CD4-positive, CD25-positive, alpha-beta regulatory T cell (primary cell): ENCODE results near the gene MAST3. TPM values are rescaled to one million over a fixed set of nuclear protein-coding genes. Genes with fewer than 3 reads are reported as not detected.
"Not testable (repeated sequence)": the region's sequence is repeated elsewhere in the genome, so short reads cannot be mapped to it uniquely, and the experiment has no call there.

Experiments used
- ATAC-seq, 2 donors: fragments of 150-1000 bp; cut with Tn5 transposase; one replicate each; pipeline ENCODE4 v1.10.0; 2021; ENCODE audit warnings: low read depth in 2 of 2, moderate number of reproducible peaks in 2 of 2, moderate library complexity in 1 of 2
- DNase-seq, 3 donors: peaks; one replicate each; pipeline versions ENCODE4 v3.0.0 to v3.0.0-alpha.2; 2012 to 2022; ENCODE audit warnings: mixed read lengths in 1 of 3
- H3K27ac ChIP-seq: one replicate; pipeline ENCODE4 v1.7.0; 2013; ENCODE audit warnings: mild to moderate bottlenecking, low read length; ENCODE audit not compliant: insufficient read depth, poor library complexity, severe bottlenecking
- H3K27me3 ChIP-seq: one replicate; pipeline ENCODE4 v1.7.0; 2013; ENCODE audit warnings: low read length; ENCODE audit not compliant: control insufficient read depth, insufficient read depth
- H3K36me3 ChIP-seq: one replicate; pipeline ENCODE4 v1.7.0; 2013; ENCODE audit warnings: mild to moderate bottlenecking, low read length, moderate library complexity; ENCODE audit not compliant: control insufficient read depth, insufficient read depth
- H3K4me1 ChIP-seq: 2 replicates; pipeline ENCODE4 v1.7.0; 2013; ENCODE audit warnings: mild to moderate bottlenecking, low read length; ENCODE audit not compliant: insufficient read depth, control insufficient read depth, poor library complexity, severe bottlenecking
- H3K4me3 ChIP-seq: one replicate; pipeline ENCODE4 v1.7.0; 2013; ENCODE audit warnings: low read depth, mild to moderate bottlenecking, low read length, moderate library complexity
- H3K9me3 ChIP-seq, 2 experiments: 1 replicate in 1 of 2; 2 replicates in 1 of 2; pipeline ENCODE4 v1.7.0; 2013; ENCODE audit warnings: low read length in 2 of 2, mild to moderate bottlenecking in 1 of 2, moderate library complexity in 1 of 2; ENCODE audit not compliant: control insufficient read depth in 2 of 2
- H3K27ac Mint-ChIP-seq, 3 donors: one replicate each; pipeline ENCODE4 v1.8.0; 2020 to 2022; ENCODE audit warnings: mild to moderate bottlenecking in 3 of 3, mixed read lengths in 3 of 3, moderate library complexity in 2 of 3
- H3K27me3 Mint-ChIP-seq: one replicate; pipeline ENCODE4 v1.8.0; 2022; ENCODE audit warnings: mild to moderate bottlenecking, mixed read lengths
- H3K36me3 Mint-ChIP-seq: one replicate; pipeline ENCODE4 v1.8.0; 2020; ENCODE audit warnings: mixed read lengths
- H3K4me1 Mint-ChIP-seq, 4 donors: one replicate each; pipeline ENCODE4 v1.8.0; 2020 to 2022; ENCODE audit warnings: mixed read lengths in 4 of 4, mild to moderate bottlenecking in 1 of 4
- H3K4me3 Mint-ChIP-seq, 4 donors: one replicate each; pipeline ENCODE4 v1.8.0; 2020 to 2022; ENCODE audit warnings: mild to moderate bottlenecking in 4 of 4, mixed read lengths in 4 of 4, moderate library complexity in 3 of 4
- H3K9me3 Mint-ChIP-seq, 7 donors: one replicate each; pipeline ENCODE4 v1.8.0; 2020 to 2022; ENCODE audit warnings: mixed read lengths in 7 of 7, mild to moderate bottlenecking in 3 of 7, moderate library complexity in 2 of 7
- polyA plus RNA-seq, 4 donors: library from polyadenylated mRNA; unstranded; fragments of 300-500 nt; fragmentation: Illumina TruSeq; gene quantifications; one replicate each; pipeline ENCODE4 v1.2.3, GENCODE V29; 2021
- total RNA-seq: library from RNA; stranded (reverse); gene quantifications from one replicate; pipeline ENCODE4 v1.2.3, GENCODE V29; 2022

The MAST3 gene
- total and polyA plus RNA-seq, 5 donors from 2014 or later: 8.1 to 45.9 (median 8.7) TPM

DNA sequence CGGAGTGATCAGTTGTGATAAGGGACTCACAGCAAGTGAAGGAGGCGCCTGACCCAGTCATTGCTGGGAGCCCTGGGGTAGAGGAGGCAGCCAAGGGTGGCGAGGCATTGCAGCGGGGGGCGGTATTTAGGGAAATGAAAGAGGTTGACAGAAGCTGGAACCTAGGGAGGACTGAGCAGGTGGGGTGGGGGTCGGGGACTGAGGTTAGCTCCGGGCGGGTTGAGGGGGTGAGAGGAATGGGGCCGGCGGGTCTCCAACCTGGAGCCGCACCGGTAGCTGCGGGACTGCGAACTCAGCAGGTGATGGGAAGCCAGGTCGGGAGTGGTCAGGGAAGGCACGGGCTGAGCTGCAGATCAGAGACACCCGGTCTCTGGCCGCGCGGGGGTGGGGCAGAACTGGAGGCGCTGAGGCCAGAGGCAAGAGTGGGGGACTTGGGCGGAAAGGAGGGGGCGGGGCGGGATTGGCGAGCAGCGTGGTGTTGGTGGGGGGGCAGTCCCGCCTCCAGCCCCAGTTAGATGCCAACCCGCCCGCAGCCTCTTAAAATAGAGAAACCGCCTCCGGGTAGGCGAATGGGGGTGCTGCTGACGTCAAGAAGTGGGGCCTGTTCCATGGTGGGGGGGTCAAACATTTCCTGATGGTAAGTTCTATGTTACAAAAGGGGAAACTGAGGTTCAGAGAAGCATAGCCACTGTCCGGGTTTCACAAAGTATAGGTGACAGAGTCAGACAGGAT is 1.5 kb downstream of the MAST3 start:
- Histone ChIP-seq H3K4me3 (peak overlapping the region; percentile 81), H3K4me1 (peaks cover 33% of the 10 kb centered on the region), H3K27ac (peak overlapping the region; percentile 14), H3K36me3 (no peaks in the 10 kb centered on the region), H3K9me3 (no peaks in the 10 kb centered on the region), H3K27me3 (no peaks in the 10 kb centered on the region)
- peaks cover 4 to 35% (median 19%) of the 10 kb centered on the region in 4 donors for H3K4me1 Mint-ChIP-seq
- H3K4me3 Mint-ChIP-seq: peak overlapping the region; percentile 88 to 98 (median 90)
- H3K9me3 Mint-ChIP-seq: no peaks in the 10 kb centered on the region
- H3K36me3 Mint-ChIP-seq: no peaks in the 10 kb centered on the region
- peak; percentile 28 to 49 (median 31) for DNase-seq
- peak in 1 of 2 donors; percentile 13 for ATAC-seq
- H3K27me3 Mint-ChIP-seq: no peaks in the 10 kb centered on the region
- peak overlapping the region; percentile 63 to 85 (median 73) for H3K27ac Mint-ChIP-seq

DNA sequence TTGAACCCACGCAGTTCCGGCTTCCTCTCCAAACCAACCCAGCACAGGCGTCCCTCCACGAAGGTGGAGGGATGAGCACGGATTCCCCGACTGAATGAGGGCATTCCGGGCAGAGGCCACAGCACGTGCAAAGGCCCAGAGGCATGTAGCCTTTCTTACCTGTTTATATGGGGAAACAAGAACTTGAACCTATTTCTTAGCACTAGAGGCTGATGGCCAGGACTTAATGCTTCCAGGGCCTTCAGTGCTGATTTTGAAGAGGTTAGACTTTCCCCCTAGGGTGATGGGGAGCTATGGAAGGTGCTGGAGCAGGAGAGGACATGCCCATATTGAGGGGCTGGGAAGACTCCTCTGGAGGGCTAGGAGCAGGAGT is 2.0 kb downstream of the MAST3 start:
- peak overlapping the region in 2 of 3 donors; percentile 69 to 85 for H3K27ac Mint-ChIP-seq

DNA sequence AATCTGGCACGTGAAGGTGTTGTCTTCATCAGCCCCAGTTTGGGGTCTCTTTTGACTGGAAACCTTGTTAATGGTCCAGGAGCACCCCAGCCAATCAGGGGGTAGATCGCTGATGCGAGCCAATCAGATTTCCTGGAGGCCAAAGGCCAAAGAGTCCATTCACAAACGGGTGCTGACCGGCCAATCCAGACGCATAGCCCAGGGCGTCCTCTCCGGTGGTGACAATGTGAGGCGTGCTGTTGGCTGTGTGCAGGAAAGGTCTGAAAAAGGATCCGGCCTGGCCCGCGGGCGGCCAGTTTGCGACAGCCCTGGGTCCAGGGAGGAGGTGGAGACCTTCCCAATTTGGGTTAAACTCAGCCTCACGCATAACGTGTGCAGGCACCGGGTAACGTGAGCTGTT is 3.1 kb downstream of the MAST3 start:
- H3K4me1 ChIP-seq: peaks cover 42% of the 10 kb centered on the region
- no peaks in the 10 kb centered on the region for H3K9me3 ChIP-seq
- Mint-ChIP-seq H3K36me3 (no peaks in the 10 kb centered on the region), H3K27ac (no peak overlapping the region), H3K4me3 (peak overlapping the region in 1 of 4 donors; percentile 11), H3K4me1 (peaks cover 0 to 41% (median 23%) of the 10 kb centered on the region in 4 donors), H3K27me3 (no peaks in the 10 kb centered on the region), H3K9me3 (no peaks in the 10 kb centered on the region)
- DNase-seq (no peak), ATAC-seq (no peak)
- no peaks in the 10 kb centered on the region for H3K36me3 ChIP-seq
- H3K27me3 ChIP-seq: no peaks in the 10 kb centered on the region
- H3K4me3 ChIP-seq: no peak overlapping the region
- H3K27ac ChIP-seq: no peak overlapping the region

More for the DNA sequence above, 2.0 kb downstream of the MAST3 start:
- no peaks in the 10 kb centered on the region for H3K27me3 ChIP-seq
- H3K9me3 Mint-ChIP-seq: no peaks in the 10 kb centered on the region
- H3K4me3 ChIP-seq: peak overlapping the region; percentile 41
- no peaks in the 10 kb centered on the region for H3K36me3 Mint-ChIP-seq
- peaks cover 39% of the 10 kb centered on the region for H3K4me1 ChIP-seq
- no peaks in the 10 kb centered on the region for H3K9me3 ChIP-seq
- no peaks in the 10 kb centered on the region for H3K27me3 Mint-ChIP-seq
- DNase-seq (no peak), ATAC-seq (no peak)
- peak overlapping the region; percentile 88 to 98 (median 90) for H3K4me3 Mint-ChIP-seq
- H3K36me3 ChIP-seq: no peaks in the 10 kb centered on the region
- H3K27ac ChIP-seq: peak overlapping the region; percentile 7
- peaks cover 4 to 39% (median 21%) of the 10 kb centered on the region in 4 donors for H3K4me1 Mint-ChIP-seq

DNA sequence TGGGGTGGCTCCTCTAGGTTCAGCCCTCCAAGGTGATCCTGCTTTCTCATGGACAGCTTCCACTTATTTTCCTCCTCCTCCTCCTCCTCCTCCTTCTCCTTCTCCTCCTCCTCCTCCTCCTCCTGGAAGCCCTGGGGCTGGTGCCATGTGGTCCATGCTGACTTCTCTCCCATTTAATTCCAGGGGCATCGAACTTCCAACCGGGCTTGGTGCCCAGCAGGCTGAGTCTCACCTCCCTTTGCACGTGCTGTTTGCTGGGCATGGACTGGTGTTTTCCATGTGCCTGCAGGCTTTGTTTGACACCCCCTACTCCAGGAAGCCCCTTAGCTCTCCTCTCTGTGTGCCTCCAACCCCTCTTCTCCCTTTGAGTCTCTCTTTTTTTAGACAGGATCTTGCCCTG is 3.7 kb downstream of the MAST3 start:
- H3K36me3 ChIP-seq: no peaks in the 10 kb centered on the region
- H3K27ac Mint-ChIP-seq: no peak overlapping the region
- H3K4me3 ChIP-seq: no peak overlapping the region
- peaks cover 0 to 42% (median 23%) of the 10 kb centered on the region in 4 donors for H3K4me1 Mint-ChIP-seq
- H3K27ac ChIP-seq: no peak overlapping the region
- no peaks in the 10 kb centered on the region for H3K9me3 ChIP-seq
- H3K36me3 Mint-ChIP-seq: no peaks in the 10 kb centered on the region
- H3K9me3 Mint-ChIP-seq: no peaks in the 10 kb centered on the region
- H3K4me3 Mint-ChIP-seq: peak overlapping the region in 1 of 4 donors; percentile 61
- peaks cover 42% of the 10 kb centered on the region for H3K4me1 ChIP-seq
- ATAC-seq (no peak), DNase-seq (no peak)
- no peaks in the 10 kb centered on the region for H3K27me3 ChIP-seq
- H3K27me3 Mint-ChIP-seq: no peaks in the 10 kb centered on the region

DNA sequence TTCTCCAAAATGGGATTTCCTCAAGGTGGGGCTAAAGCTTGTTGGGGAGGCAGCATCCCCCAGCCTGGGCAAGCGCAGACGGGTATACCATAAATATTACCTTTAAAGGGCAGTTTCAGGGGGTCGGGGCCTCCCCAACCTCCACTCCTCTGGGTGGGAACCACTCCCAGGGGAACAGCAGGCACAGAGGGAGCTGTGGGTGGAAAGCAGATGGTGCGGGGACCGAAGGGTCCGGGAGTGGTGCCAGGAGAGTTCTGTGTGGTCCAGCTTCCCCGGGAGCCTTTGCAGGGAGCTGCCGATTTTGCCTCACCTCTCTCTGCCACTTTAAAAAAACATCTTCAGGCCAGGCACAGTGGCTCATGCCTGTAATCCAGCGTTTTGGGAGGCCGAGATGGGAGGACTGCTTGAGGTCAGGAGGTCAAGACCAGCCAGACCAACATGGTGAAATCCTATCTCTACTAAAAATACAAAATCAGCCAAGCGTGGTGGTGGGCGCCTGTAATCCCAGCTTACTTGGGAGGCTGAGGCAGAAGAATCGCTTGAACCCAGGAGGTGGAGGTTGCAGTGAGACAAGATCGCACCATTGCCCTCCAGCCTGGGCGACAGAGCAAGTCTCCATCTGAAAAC is 5.5 kb downstream of the MAST3 start:
- H3K4me3 Mint-ChIP-seq: peak overlapping the region in 3 of 4 donors; percentile 27 to 70 (median 57)
- no peak for ATAC-seq
- peaks cover 0 to 36% (median 20%) of the 10 kb centered on the region in 4 donors for H3K4me1 Mint-ChIP-seq
- H3K4me3 ChIP-seq: no peak overlapping the region
- H3K27me3 Mint-ChIP-seq: no peaks in the 10 kb centered on the region
- no peaks in the 10 kb centered on the region for H3K9me3 Mint-ChIP-seq
- no peak for DNase-seq
- H3K27ac Mint-ChIP-seq: peak overlapping the region in 1 of 3 donors; percentile 55
- no peak overlapping the region for H3K27ac ChIP-seq
- no peaks in the 10 kb centered on the region for H3K9me3 ChIP-seq
- H3K4me1 ChIP-seq: peaks cover 31% of the 10 kb centered on the region
- peaks cover 3% of the 10 kb centered on the region for H3K36me3 Mint-ChIP-seq
- no peaks in the 10 kb centered on the region for H3K27me3 ChIP-seq
- H3K36me3 ChIP-seq: no peaks in the 10 kb centered on the region

DNA sequence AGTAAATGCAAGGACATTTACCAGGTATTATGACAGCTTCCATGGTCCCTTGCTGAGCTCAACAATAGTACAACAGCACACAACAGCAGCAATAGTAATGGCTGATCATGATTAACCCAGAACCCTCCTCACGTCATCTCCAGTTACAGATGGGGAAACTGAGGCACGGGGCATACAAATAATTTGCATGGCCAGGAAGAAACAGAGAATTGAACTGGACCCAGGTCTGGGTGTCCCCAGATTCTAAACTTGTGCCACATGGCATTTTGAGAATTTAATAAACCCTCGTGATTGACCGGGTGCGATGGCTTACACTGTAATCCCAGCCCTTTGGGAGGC is 7.2 kb downstream of the MAST3 start:
- Histone ChIP-seq H3K4me1 (peaks cover 18% of the 10 kb centered on the region), H3K4me3 (peak overlapping the region; percentile 52), H3K27ac (peak overlapping the region; percentile 41), H3K9me3 (no peaks in the 10 kb centered on the region), H3K27me3 (no peaks in the 10 kb centered on the region), H3K36me3 (no peaks in the 10 kb centered on the region)
- ATAC-seq: no peak
- Mint-ChIP-seq H3K4me3 (peak overlapping the region; percentile 27 to 80 (median 78)), H3K9me3 (no peaks in the 10 kb centered on the region), H3K36me3 (peaks cover 3% of the 10 kb centered on the region), H3K27ac (peak overlapping the region; percentile 14 to 79 (median 71)), H3K4me1 (peaks cover 0 to 30% (median 18%) of the 10 kb centered on the region in 4 donors), H3K27me3 (no peaks in the 10 kb centered on the region)
- no peak for DNase-seq

DNA sequence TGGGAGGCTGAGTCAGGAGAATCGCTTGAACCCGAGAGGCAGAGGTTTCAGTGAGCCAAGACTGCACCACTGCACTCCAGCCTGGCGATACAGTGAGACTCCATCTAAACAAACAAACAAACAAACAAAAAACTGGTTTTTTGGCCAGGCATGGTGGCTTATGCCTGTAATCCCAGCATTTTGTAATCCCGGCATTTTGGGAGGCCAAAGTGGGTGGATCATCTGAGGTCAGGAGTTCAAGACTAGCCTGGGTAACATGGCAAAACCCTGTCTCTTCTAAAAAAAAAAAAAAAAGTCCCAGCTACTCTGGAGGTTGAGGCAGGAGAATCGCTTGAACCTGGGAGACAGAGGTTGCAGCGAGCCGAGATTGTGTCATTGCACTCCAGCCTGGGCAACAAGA is 7.7 kb downstream of the MAST3 start:
- not testable (repeated sequence) for DNase-seq, H3K27ac Mint-ChIP-seq, H3K4me3 ChIP-seq, ATAC-seq, H3K27me3 ChIP-seq, H3K27ac ChIP-seq, H3K36me3 Mint-ChIP-seq, H3K9me3 Mint-ChIP-seq, H3K9me3 ChIP-seq, H3K36me3 ChIP-seq, H3K27me3 Mint-ChIP-seq
- Mint-ChIP-seq H3K4me3 (peak overlapping the region in 1 of 4 donors; percentile 21), H3K4me1 (peaks cover 0 to 29% (median 17%) of the 10 kb centered on the region in 4 donors)
- H3K4me1 ChIP-seq: peaks cover 20% of the 10 kb centered on the region
